SK-N-DZ (cell line): ENCODE results near the gene SEMA5B.
A peak's percentile ranks its signal among the peaks of the same experiment; 100 is the strongest.

Experiments used
- DNase-seq: peaks from one replicate; pipeline ENCODE4 v3.0.0-alpha.2; 2015; ENCODE audit warnings: low spot score

SEMA5B gene

GRCh38 chr3:122994954-122995353 lies 32.6 kb downstream of the SEMA5B start:
- DNase-seq = no peak

- peak; percentile 28 for DNase-seq
Observed at GRCh38 chr3:122993124-122993978, 34.2 kb downstream of the SEMA5B start.

- no peak for DNase-seq
Observed at GRCh38 chr3:122992676-122993075, 34.9 kb downstream of the SEMA5B start.

- no peak for DNase-seq
Observed at GRCh38 chr3:122992133-122992532, 35.4 kb downstream of the SEMA5B start.

GRCh38 chr3:122991236-122991985 lies 36.2 kb downstream of the SEMA5B start:
- no peak for DNase-seq

GRCh38 chr3:122989856-122990575 lies 37.5 kb downstream of the SEMA5B start:
- DNase-seq = peak; percentile 89

GRCh38 chr3:122988508-122988907 lies 39.1 kb downstream of the SEMA5B start:
- DNase-seq = peak; percentile 31

- no peak for DNase-seq
Observed at GRCh38 chr3:122987736-122988319, 39.7 kb downstream of the SEMA5B start.

- no peak for DNase-seq
Observed at GRCh38 chr3:122987231-122987630, 40.3 kb downstream of the SEMA5B start.

- no peak for DNase-seq
Observed at GRCh38 chr3:122986693-122987179, 40.8 kb downstream of the SEMA5B start.

- no peak for DNase-seq
Observed at GRCh38 chr3:122985539-122985938, 42.0 kb downstream of the SEMA5B start.

- DNase-seq = no peak
Observed at GRCh38 chr3:122984650-122985049, 42.9 kb downstream of the SEMA5B start.

- no peak for DNase-seq
Observed at GRCh38 chr3:122984007-122984406, 43.6 kb downstream of the SEMA5B start.

- DNase-seq = peak; percentile 32
Observed at GRCh38 chr3:122982216-122983185, 45.1 kb downstream of the SEMA5B start.

- no peak for DNase-seq
Observed at GRCh38 chr3:122979211-122979610, 48.4 kb downstream of the SEMA5B start.

GRCh38 chr3:122978569-122978968 lies 49.0 kb downstream of the SEMA5B start:
- no peak for DNase-seq

- DNase-seq = no peak
Observed at GRCh38 chr3:122977746-122978466, 49.7 kb downstream of the SEMA5B start.

- DNase-seq = no peak
Observed at GRCh38 chr3:122975924-122976293, 51.7 kb downstream of the SEMA5B start.

GRCh38 chr3:122975163-122975923 lies 52.2 kb downstream of the SEMA5B start:
- peak; percentile 98 for DNase-seq
